DMS114 treated with DMSO at 0.1 percent for 48 hours (cell line): ENCODE measurements around the gene NTNG1.
"Not testable (repeated sequence)": the region's sequence is repeated elsewhere in the genome, so short reads cannot be mapped to it uniquely, and the experiment has no call there.

ENCODE experiments used
- DNase-seq: peaks from one replicate; lab custom pipeline; 2025; ENCODE audit not compliant: unreplicated experiment; lab: John Stamatoyannopoulos, UW

The NTNG1 gene

DNA sequence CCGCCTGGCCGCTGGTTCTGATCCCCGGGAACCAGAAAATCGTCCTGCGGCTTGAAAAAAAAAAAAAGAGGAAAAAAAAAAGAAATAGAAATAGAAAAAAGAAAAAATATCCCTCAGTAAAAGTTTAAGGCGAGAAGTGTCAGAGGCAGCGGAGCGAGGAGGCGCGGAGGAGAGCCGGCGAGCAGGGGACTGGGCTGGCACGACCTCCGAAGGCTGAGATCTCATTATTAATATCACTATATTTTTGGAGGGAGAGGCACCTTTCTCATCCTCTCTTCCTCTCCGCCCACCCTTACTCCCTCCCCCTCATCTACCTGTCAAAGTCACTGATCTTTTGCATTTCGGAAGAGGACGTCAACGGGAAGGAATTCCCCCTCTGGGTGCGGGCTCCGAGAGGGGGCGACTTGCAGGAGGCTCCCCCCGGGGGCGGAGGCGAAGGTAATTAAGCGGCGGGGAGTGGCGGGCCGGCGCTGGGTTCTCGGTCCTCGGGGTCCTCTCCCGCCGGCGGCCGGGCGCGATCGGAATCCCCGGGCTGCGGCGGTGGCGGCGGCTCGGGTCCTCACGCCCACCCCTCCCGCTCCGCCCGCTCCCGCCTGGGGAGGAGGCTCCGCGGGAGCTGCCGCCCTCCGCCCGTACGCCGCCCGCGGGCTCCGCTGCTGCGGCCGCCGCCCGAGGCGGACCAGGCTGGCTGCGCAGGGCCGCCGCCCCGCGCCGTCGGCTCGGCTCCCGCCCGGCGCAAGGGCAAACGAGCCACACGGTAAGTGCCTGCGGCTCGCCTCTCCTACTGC is at the start of gene NTNG1:
NTNG1 (plus strand) TSS at position 337 of the 788 bp plus-strand sequence.
- no peak for DNase-seq

DNA sequence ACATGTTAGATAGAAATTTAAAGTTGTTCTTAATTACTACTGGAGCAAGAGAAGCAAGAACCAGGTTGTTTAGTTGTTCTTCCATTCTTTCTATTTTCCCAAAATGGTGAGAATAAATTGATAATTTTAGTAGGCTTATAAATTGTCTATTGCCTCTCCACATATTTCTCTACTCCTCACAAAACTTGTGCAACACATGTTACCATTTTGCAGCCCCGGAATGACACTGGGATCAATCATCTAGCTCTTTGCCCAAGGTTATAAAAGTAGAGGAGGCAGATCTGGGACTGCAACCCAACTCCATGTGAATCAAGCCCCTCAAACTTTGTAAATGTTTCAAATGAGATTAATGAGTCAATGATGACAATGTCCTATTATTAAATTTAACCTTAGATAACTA is 49.4 kb upstream of the NTNG1 start:
- no peak for DNase-seq

DNA sequence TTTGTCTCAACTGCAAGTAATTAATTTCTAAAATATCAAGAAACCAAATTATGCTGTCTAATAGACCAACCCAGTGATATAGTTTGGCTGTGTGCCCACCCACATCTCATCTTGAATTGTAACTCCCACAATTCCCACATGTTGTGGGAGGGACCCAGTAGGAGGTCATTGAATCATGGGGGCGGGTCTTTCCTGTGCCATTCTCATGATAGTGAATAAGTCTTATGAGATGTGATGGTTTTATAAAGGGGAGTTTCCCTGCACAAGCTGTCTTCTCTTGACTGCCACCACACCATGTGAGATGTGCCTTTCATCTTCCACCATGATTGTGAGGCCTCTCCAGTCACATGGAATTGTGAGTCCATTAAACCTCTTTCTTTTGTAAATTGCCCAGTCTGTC is 47.4 kb upstream of the NTNG1 start:
- not testable (repeated sequence) for DNase-seq

DNA sequence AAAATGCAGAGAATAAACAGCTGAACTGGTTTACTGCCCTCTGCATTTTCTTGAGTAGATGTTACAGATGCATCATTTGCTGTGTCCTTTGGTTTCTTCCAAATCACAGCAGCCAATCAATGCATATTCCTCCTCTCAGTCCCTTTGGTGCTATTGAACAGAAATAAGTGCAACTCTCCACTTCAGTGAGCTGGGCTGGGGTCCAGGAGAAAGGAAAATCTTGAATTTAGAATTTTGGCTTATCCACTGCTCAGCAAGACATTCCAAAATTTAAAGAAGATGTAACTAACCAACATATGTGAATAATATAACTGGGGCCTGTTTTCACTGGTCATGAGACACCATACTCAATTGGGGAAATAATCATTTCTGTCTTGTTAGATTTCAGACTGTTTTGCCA is 45.2 kb upstream of the NTNG1 start:
- DNase-seq: no peak

DNA sequence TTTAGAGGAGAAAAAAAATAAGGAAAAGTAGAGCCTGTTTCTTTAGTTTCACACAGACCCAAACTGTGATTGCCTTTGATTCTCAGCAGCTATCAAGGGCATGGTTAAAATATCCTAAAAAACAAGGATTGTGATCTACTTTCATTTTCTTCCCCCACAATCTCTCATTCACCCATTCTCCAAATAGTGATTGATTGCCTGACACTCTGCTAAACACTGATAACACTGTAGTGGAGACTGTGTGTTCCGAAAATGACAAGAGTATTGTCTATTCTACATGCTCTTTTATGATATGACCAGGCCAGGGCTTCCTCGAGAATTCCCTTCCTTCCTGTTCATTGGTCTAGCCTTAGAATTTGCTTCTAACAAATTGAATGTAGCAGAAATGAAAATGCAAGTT is 44.1 kb upstream of the NTNG1 start:
- no peak for DNase-seq

DNA sequence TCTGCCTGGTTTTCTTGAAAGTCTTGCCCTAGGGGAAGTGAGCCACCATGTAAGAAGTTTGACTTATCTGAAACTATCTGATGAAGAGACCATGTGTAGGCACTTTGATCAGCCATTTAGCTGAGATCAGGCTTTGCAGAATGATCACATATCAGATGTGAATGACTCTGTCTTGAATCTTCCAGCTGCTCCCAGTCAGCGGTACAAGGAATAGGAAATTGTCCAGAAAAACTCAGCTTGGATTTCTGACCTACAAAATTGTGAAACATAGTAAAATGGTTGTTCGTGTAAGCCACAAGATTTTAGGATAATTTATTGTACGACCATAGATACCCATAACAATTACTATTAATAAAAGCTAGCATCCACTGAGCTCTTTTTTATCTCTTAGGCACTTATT is 41.9 kb upstream of the NTNG1 start:
- no peak for DNase-seq

DNA sequence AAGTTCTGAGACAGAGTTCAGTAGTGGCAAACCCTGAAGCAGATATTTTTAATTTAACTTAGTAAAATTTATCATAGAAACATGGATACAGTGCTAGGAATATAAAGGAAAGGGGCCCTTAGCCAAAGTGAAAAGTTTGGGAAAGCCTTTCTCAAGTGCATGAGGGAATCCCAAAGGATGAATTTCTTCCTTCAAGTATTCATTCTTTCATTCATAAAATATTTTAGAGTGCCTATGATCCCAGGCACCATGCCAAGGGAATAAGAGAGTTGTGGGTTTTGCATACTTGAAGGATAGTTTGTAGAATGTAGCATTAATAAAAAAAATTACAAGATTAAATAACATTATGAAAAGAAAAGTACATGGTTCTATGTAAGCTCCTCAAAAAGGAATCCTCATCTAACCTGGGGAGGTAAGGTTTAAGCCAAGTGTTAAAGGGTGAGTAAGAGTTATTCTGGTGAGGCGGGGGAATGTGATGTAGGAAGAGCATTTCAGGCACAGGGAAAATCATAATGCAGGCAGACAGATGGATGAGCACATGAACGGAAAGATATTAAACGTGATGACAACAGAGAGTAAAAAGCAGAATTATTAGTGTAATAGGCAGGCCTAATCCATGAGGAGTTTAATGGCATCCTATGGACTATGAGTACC is 40.4 kb upstream of the NTNG1 start:
- no peak for DNase-seq

DNA sequence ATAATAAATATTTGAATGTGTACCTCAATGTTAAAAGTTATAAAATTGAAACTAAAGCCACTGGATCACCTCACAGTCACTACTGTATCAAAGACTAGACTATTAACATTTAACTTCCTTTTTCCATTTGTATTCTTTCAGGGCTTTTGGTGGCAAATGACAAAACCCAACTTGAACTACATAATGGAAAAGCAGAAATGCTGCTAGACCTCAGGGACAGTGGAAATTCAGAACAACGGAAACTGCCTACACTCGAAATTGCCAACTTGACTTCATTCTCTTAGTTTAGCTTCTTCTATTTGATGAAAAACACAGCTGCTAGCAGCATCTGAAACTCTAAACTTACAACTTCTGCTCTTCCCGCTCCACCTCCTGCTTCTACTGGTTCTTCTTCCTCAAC is 34.9 kb upstream of the NTNG1 start:
- DNase-seq: no peak

DNA sequence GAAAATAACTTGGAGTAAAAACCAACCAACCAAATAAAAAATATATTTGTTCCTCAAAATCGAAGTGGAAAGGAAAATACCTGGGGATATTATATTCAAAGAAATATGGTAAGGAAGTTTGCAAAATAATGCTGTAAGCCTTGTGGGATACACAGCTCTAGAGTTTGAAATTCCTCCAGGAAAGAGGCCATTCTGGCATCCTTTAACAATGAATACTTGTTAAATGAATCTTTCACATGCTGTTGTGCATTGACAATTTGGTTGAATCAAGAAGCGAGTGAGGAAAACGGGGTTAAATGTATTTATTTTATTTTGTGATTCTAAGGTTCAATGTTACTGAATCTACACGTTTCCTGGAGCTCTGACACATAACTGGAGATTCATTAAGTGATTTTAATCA is 30.5 kb upstream of the NTNG1 start:
- no peak for DNase-seq

DNA sequence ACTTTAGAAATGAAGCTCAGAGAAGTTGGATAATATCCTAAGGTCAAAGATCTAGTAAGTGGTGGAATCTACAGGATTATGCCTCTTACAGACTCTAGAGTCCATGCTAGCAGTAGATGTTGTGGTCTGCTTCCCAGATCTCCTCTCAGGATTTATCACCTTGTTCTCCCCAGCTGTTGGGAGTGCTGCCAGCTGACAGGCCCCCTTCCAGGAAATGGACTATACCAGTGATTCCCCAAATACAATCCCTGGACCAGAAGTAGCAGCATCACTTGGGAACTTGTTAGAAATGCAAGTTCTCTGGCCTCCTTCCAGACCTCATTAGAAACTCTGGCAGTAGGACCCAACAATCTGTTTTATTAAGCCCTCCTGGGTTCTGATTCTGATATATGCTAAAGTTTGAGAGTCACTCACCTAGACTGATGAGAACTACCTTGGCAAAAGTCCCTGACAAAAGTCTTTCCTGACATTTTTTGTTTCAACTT is 24.5 kb upstream of the NTNG1 start:
- DNase-seq: no peak

DNA sequence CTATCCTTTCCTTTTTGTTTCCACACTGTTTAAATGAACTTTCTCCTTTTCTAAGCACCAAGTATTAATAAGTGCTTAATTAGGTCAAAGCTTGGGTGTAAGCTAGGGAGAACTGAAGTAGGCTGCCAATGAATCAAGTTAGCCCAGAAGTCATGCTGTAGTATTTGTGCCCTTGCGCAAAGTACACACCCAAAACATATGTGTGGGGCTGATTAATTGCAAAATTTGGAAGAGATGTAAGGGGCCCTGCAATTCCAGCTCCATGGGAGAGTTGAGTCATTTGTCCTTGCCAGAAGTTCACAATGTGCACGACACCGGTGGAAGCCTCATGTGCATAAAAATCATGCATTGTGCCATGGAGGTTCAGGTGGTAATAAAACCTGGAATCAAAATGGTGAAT is 18.6 kb upstream of the NTNG1 start:
- DNase-seq: no peak

DNA sequence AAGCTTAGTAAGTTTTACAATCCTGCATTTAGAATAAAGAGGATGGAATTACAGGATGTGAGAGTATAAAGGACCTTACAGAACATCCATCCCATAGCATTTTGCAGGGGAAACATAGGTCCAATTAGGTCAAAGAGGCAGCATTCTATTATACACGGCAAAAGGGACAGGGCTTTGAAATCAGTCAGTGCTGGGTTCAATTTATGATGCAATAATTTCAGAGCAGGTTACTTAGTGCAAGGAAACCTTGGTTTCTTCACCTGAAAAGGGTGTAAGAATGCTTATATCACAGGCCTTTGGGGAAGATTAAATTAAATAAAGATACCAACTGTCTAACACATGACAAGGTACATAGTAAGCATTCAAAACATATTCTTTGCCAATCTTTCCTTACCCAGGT is 17.1 kb upstream of the NTNG1 start:
- no peak for DNase-seq

DNA sequence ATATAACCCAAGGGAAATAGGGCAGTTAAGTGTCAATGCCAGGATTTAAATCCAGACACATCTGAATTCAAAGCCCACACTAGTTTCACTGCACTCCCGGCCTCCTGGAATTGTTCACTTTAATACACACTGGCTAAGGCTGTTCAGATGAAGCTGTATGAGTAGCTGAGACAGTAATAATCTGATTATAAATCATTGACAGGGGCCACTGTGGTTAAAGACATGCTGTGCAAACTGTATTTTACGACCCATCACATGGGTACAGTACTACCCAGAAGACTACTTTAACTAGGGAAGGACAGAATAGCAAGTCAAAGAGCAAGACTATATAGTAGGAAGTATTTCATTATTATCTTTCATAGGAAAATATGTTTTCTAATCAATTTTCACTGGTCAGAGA is 16.1 kb upstream of the NTNG1 start:
- no peak for DNase-seq

DNA sequence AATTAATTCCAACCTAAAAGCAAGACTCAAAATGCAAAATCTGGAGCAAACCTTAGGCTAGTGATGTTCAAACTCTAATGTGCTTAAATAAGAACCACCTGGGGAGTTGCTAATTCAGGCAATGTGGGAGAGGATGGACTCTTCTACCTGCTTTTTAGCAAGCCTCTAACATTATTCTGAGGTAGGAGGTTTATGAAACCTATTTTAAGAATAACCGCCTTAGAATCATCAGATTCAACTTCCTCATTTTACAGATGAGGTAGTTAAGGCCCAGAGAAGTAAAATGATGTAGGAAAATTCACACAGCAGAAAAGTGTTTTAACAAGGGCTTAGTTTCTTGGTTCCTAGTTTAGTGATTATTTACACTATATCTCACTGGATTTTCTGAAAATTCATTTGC is 8.6 kb upstream of the NTNG1 start:
- DNase-seq: no peak

DNA sequence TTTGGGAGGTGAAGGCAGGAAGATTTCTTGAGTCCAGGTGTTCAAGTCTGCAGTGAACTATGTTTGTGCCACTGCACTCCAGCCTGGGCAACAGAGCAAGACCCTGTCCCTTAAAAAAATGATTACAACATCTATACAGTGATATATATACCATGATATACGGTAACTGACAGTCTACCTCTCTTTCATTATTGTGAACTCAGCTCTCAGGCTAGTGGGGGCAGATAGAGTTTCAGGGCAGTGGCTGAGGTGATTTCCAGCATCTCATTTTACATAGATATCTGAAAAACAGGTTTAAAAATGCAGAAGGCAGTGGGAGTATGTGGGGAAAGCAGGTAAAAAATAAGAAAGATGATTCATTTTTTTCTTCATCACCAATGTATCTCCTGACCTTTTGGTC is 8.1 kb upstream of the NTNG1 start:
- no peak for DNase-seq

DNA sequence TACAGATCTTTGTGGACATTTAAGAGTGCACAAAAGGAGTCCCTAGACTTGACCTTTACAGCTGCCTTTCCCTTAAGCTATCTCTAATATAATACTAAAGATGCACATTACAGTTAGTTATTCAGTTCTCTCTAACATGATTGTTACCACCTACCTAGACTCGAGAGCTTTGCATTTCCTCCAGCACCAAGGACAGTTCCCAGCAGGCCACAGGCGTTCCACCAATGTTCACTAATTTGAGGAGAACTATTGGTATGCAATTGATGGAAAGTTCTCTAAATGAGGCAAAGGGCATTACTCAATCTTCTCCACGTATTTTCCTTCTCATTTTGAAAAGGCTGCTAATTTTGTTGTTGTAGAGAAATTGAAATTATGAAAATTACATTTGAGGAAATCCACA is 5.4 kb upstream of the NTNG1 start:
- DNase-seq: no peak

DNA sequence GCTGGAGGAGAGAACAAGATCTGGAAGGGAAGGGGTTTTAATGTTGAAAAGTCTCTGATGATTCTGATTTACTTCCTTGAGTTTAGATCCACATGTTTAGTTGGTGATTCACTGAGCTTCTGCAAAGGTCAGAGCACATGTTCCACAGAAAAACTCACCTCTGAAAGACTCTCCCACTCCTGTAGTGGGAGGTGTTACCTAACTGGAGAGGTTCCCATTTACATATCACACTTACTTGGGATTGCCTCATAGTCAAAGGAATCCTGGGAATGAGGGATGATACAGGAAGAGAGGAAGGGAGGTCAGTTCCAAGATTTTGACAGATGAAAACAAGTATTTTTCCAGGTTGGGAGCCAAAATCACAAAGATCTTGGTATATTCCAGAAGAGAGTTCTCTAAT is 2.7 kb upstream of the NTNG1 start:
- no peak for DNase-seq

DNA sequence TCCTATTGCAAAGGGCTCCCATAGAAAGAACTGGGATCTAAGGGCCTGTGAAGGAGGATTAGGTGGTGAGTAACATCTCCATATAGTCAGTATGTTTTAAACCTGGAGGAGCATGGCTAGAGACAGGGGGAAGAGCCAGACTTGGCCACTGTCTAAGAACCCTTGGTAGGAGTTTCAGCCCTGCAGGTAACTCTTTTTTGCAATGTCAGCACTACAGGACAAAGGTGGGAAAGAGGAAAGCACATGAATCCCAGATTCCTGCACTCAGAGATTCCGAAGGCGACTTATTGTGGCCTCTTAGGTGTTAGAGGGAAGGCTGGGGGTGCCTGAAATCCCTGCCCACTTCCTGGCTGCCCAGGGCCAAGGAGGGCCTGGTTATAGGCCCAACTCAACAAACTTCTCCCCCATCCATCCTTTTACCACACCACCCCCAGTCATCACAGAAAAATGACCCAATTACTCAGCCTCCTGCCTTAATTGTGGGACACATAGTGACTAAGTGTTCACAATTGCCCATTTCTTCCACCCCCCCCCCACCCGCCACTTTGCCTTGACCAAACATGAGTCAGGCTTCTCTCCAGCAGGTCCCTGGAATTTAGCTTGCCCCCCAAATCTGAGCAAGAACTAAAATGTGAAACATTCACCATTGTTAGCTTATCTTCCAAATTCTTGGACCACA is 1.9 kb upstream of the NTNG1 start:
- DNase-seq: no peak

DNA sequence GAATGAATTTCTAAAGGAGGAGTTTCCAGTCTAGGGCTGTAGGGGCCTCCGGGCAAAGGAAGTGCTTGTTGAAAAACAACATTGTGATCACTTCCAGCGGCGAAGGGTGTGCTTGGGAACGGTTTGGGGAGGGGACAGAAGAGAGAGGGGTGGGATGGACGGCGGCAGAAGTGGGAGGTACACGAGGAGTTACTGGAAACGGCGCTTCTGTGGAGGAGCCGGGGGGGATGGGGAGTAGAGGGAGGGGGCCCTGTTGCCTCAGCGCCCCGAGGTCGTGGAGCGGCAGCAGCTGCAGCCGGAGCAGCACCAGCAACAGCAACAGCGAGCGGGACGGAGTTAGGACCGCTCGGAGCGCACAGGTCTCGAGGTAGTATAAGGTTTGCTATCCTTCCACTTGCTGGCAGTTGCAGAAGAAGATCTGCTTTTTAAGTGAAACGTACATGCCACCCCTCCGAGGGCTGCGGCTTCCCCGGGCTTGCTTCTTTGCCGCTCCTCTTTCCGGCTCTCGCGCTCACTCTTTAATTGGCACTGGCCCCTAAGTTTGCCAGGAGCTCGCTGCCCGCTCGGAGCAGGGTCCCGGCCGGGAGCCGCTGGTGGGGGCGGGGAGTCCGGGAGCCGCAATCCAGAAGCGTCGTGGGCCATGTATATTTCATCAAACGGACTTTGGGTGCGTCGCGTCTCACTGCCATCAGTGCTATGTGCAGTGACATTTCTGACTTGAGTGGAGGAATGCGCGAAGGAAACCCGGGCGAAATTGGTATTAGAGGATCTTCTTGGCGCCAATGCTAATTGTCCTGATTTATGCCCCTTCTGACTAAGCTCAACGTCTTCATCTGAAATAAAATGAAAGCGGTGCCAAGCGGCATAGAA is 771 bp upstream of the NTNG1 start:
- no peak for DNase-seq

DNA sequence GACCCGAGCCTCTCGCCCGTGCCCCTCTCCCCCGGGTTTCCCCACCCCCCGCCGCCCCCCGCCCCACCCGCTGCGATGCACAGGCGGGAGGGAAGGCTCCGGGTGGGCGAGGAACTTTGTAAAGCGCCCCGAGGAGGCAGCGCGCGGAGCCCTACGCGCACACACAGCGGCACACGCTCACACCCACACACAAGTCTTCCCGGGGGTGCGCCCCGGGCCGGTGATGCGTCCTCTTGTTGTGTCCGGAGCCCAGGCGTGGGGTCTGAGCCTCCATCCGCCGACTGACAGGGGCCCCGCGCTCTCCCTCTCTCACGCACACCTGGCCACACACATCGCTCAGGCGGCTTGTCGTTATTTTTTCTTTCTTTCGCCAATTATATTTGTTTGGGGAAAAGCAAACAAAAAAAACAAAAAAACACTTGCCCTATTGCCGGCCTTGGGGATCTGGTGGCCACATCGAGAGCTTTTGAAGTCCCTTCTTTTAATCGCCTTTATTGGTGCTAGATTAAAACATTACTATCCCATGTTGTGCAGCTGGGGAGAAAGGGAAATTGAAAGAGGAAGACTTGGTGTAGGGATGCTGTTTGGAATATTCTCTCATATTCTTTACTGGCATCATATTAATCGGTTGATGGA is 770 bp downstream of the NTNG1 start:
- no peak for DNase-seq

DNA sequence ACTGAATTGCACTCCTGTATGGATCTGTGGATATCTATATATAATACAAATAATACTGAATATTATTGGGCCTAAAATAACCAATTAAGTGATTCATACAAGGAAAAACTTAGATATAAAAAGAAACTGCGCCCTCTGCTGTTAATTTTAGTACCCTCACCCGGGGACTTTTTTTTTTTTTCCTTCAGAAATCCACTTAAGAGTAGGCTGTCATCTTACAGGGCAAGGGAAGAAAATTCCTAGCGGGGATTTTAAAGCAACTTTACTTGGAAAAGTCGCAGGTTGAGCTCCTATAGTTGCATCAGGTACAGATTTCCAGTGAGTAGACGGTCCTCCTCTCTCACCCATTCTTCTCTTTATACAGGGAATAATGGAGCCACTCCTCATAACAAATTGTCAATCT is 1.3 kb downstream of the NTNG1 start:
- DNase-seq: peak; percentile 49
